Smooth muscle cell (in vitro differentiated cells): Measurements from ENCODE around the gene ZFP69B. TPM values are rescaled to one million over a fixed set of nuclear protein-coding genes. Genes with fewer than 3 reads are reported as not detected.

Experiments
- DNase-seq: peaks from one replicate; lab custom pipeline; 2025; ENCODE audit not compliant: unreplicated experiment; lab: John Stamatoyannopoulos, UW
- H2AFZ ChIP-seq: fragments of 200-600 bp; sonication (generic); 2 replicates; pipeline ENCODE4 v1.6.0; 2016; ENCODE audit warnings: antibody characterized with exemption, low read depth, mild to moderate bottlenecking
- H3F3A ChIP-seq: fragments of 200-600 bp; sonication (generic); 2 replicates; pipeline ENCODE4 v1.6.0; 2017; ENCODE audit warnings: antibody characterized with exemption, low read depth
- H3K27ac ChIP-seq: fragments of 200-600 bp; sonication (generic); 2 replicates; pipeline ENCODE4 v1.5.1; 2016; ENCODE audit warnings: low read depth, mild to moderate bottlenecking
- H3K27me3 ChIP-seq: fragments of 200-600 bp; sonication (generic); 2 replicates; pipeline ENCODE4 v1.6.1; 2016; ENCODE audit warnings: low read depth, mild to moderate bottlenecking
- H3K36me3 ChIP-seq: fragments of 200-600 bp; sonication (generic); 2 replicates; pipeline ENCODE4 v1.5.1; 2016; ENCODE audit warnings: low read depth
- H3K4me1 ChIP-seq: fragments of 200-600 bp; sonication (generic); 2 replicates; pipeline ENCODE4 v1.5.1; 2016; ENCODE audit warnings: low read depth
- H3K4me2 ChIP-seq: fragments of 200-600 bp; sonication (generic); 2 replicates; pipeline ENCODE4 v1.6.0; 2016; ENCODE audit warnings: mild to moderate bottlenecking
- H3K4me3 ChIP-seq: fragments of 200-600 bp; sonication (generic); 2 replicates; pipeline ENCODE4 v1.5.1; 2016; ENCODE audit warnings: mild to moderate bottlenecking
- H3K79me2 ChIP-seq: fragments of 200-600 bp; sonication (generic); 2 replicates; pipeline ENCODE4 v1.6.0; 2016; ENCODE audit warnings: low read depth, mild to moderate bottlenecking
- H3K9ac ChIP-seq: fragments of 200-600 bp; sonication (generic); 2 replicates; pipeline ENCODE4 v1.6.0; 2016; ENCODE audit warnings: low read depth
- H3K9me3 ChIP-seq: fragments of 200-600 bp; sonication (generic); replicated peaks from 2 replicates; pipeline ENCODE4 v1.5.1; 2016; ENCODE audit warnings: low read depth
- H4K20me1 ChIP-seq: fragments of 200-600 bp; sonication (generic); 2 replicates; pipeline ENCODE4 v1.6.0; 2016; ENCODE audit warnings: low read depth
- WGBS: methylation state at CpG from one replicate; pipeline ENCODE4 v1.1.7; 2016; ENCODE audit warnings: low lambda C conversion rate; 5-methylcytosine and 5-hydroxymethylcytosine counted together
- polyA plus RNA-seq: library from polyadenylated mRNA; unstranded; fragments of >200 nt; fragmentation: Nextera tagmentation; extraction: Ambion mirVana; gene quantifications from 2 replicates; pipeline ENCODE4 v1.2.1, GENCODE V29; 2016
- total RNA-seq: library from RNA; depleted of rRNA; stranded (reverse); fragments of >200 nt; gene quantifications from 2 replicates; pipeline ENCODE4 v1.2.3, GENCODE V29; 2014
- TF ChIP-seq, protein P1 (sequence below): fragments of 200-600 bp; sonication (generic); IDR thresholded peaks from 2 replicates; pipeline ENCODE4 v1.5.1; 2017; ENCODE audit warnings: borderline replicate concordance, mild to moderate bottlenecking, antibody characterized with exemption; ENCODE audit not compliant: insufficient read depth, poor library complexity, severe bottlenecking

ZFP69B gene
- total and polyA plus RNA-seq, 2 experiments from 2014 or later = 4.3 to 6.8 TPM

DNA sequence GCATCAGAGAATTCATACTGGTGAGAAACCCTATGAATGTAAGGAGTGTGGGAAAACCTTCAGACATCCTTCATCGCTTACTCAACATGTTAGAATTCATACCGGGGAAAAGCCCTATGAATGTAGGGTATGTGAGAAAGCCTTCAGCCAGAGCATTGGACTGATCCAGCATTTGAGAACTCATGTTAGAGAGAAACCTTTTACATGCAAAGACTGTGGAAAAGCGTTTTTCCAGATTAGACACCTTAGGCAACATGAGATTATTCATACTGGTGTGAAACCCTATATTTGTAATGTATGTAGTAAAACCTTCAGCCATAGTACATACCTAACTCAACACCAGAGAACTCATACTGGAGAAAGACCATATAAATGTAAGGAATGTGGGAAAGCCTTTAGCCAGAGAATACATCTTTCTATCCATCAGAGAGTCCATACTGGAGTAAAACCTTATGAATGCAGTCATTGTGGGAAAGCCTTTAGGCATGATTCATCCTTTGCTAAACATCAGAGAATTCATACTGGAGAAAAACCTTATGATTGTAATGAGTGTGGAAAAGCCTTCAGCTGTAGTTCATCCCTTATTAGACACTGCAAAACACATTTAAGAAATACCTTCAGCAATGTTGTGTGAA lies 12.8 kb downstream of the ZFP69B start:
- Histone ChIP-seq H3K27me3 (no peaks in the 10 kb centered on the region), H3K27ac (no peak overlapping the region), H3K9ac (no peak overlapping the region), H4K20me1 (no peaks in the 10 kb centered on the region), H3K79me2 (no peaks in the 10 kb centered on the region), H3K36me3 (peaks cover 68% of the 10 kb centered on the region), H3K9me3 (peaks cover 79% of the 10 kb centered on the region), H3K4me2 (no peak overlapping the region), H3K4me1 (no peaks in the 10 kb centered on the region), H3K4me3 (no peak overlapping the region), H2AFZ (no peak overlapping the region), H3F3A (no peaks in the 10 kb centered on the region)
- DNase-seq = no peak
- 90% methylated on average over 3 of the region's 3 CpGs for WGBS
- TF ChIP-seq, protein P1, sequence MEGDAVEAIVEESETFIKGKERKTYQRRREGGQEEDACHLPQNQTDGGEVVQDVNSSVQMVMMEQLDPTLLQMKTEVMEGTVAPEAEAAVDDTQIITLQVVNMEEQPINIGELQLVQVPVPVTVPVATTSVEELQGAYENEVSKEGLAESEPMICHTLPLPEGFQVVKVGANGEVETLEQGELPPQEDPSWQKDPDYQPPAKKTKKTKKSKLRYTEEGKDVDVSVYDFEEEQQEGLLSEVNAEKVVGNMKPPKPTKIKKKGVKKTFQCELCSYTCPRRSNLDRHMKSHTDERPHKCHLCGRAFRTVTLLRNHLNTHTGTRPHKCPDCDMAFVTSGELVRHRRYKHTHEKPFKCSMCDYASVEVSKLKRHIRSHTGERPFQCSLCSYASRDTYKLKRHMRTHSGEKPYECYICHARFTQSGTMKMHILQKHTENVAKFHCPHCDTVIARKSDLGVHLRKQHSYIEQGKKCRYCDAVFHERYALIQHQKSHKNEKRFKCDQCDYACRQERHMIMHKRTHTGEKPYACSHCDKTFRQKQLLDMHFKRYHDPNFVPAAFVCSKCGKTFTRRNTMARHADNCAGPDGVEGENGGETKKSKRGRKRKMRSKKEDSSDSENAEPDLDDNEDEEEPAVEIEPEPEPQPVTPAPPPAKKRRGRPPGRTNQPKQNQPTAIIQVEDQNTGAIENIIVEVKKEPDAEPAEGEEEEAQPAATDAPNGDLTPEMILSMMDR = no peak

DNA sequence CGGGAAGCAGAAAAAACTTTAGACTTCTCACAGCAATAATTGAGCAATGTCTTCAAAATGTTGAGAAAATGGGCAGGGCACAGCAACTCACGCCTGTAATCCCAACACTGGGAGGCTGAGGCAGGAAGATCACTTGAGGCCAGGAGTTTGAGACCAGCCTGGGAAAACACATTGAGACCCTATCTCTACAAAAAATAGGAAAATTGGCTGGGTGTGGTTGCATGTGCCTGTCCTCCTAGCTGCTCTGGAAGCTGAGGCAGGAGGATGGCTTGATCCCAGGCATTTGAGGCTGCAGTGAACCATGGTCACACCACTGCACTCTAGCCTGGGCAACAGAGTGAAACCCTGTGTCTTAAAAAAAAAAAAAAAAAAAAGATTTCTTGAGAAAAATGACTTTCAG lies 19.1 kb downstream of the ZFP69B start:
- Histone ChIP-seq H3K79me2 (no peaks in the 10 kb centered on the region), H3K27ac (no peak overlapping the region), H3K4me2 (no peak overlapping the region), H3K4me3 (no peak overlapping the region), H3K27me3 (no peaks in the 10 kb centered on the region), H3F3A (no peaks in the 10 kb centered on the region), H3K36me3 (peaks cover 21% of the 10 kb centered on the region), H4K20me1 (no peaks in the 10 kb centered on the region), H3K9me3 (peaks cover 48% of the 10 kb centered on the region), H3K4me1 (no peaks in the 10 kb centered on the region), H2AFZ (no peak overlapping the region), H3K9ac (no peak overlapping the region)
- 98% methylated on average over 2 of the region's 2 CpGs for WGBS
- DNase-seq = no peak
- TF ChIP-seq, protein P1 = no peak

DNA sequence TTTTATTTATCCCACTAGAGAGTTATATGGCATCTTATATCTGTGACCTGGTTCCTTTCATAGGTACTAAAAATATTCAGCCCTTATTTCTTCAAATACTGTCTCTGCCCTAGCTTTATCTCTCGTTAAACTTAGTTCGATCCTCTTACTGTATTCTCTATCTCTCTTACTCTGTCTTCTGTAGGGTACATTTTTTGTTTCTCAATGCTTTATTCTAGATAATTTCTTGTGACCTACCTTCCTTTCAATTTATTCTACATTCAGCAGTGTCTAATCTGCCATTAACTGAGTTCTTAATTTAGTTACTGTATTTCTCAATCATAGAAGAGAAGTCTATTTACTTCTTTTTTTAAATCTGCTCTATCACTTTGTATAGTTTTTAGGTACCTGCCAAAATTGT lies 25.0 kb downstream of the ZFP69B start:
- no peak overlapping the region for H3K4me2 ChIP-seq
- H3K79me2 ChIP-seq = no peaks in the 10 kb centered on the region
- no peak overlapping the region for H3K4me3 ChIP-seq
- no peak overlapping the region for H3K27ac ChIP-seq
- DNase-seq = no peak
- H3K4me1 ChIP-seq = peaks cover 3% of the 10 kb centered on the region
- no peaks in the 10 kb centered on the region for H3K27me3 ChIP-seq
- TF ChIP-seq, protein P1 = no peak
- H3F3A ChIP-seq = peaks cover 7% of the 10 kb centered on the region
- H2AFZ ChIP-seq = no peak overlapping the region
- 91% methylated on average over 2 of the region's 2 CpGs for WGBS
- H4K20me1 ChIP-seq = no peaks in the 10 kb centered on the region
- H3K9ac ChIP-seq = no peak overlapping the region
- no peaks in the 10 kb centered on the region for H3K36me3 ChIP-seq
- peaks cover 6% of the 10 kb centered on the region for H3K9me3 ChIP-seq
